K562 treated with DMSO at 1 percent for 12 hours (cell line): ENCODE data around the gene FZD1. TPM values are rescaled to one million over a fixed set of nuclear protein-coding genes. Genes with fewer than 3 reads are reported as not detected.

Source experiments
- total RNA-seq: library from RNA; unstranded; fragments of 300-600 nt; gene quantifications from 2 replicates; pipeline ENCODE4 v1.2.3, GENCODE V29; 2022; ENCODE audit not compliant: insufficient read depth

The FZD1 gene
- 3.1 and 7.6 TPM in 2 replicates for total RNA-seq

DNA sequence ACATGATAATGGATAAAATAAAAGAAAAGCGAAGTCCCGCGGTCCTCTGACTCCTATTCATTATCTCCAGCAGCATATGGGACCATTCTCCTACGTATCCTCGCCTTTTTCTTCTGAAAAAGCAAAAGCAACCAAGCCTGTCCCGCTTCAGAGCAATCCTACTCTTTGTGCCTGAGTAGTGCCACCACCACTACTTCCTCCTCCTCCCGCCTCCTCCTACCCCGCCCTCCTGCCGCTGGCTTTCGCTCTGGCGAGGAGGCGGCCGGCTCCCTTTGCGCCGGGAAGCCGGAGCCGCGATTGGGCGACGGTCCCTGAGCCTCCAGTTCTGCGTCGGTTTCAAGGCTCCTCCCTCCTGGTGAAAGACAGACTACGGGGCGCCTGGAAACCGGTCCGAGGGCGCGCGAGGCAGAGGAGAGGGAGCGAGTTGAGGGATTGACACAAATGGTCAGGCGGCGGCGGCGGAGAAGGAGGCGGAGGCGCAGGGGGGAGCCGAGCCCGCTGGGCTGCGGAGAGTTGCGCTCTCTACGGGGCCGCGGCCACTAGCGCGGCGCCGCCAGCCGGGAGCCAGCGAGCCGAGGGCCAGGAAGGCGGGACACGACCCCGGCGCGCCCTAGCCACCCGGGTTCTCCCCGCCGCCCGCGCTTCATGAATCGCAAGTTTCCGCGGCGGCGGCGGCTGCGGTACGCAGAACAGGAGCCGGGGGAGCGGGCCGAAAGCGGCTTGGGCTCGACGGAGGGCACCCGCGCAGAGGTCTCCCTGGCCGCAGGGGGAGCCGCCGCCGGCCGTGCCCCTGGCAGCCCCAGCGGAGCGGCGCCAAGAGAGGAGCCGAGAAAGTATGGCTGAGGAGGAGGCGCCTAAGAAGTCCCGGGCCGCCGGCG, at the start of gene FZD1:
TSS of gene FZD1 (plus strand) at position 388 of the 878 bp plus-strand sequence. CDS start at position 836, 448 bp downstream.

